ENCODE measurements around the gene RPTOR.

The RPTOR gene

GRCh38 chr17:80977172-80977571 lies 432.5 kb downstream of the RPTOR start:
- no peak for DNase-seq

GRCh38 chr17:80978499-80979497 lies 434.2 kb downstream of the RPTOR start:
- no peak for DNase-seq

- no peak for DNase-seq
These were observed 435.1 kb downstream of the RPTOR start for GRCh38 chr17:80979547-80980378.

- DNase-seq, result no peak
These were observed 435.9 kb downstream of the RPTOR start for GRCh38 chr17:80980397-80981061.

- DNase-seq, result no peak
These were observed 436.6 kb downstream of the RPTOR start for GRCh38 chr17:80981062-80981902.

GRCh38 chr17:80981929-80982425 lies 437.3 kb downstream of the RPTOR start:
- no peak for DNase-seq

GRCh38 chr17:80982426-80982974 lies 437.9 kb downstream of the RPTOR start:
- DNase-seq, result no peak

GRCh38 chr17:80983545-80983944 lies 438.9 kb downstream of the RPTOR start:
- no peak for DNase-seq

- no peak for DNase-seq
These were observed 440.1 kb downstream of the RPTOR start for GRCh38 chr17:80984749-80985148.

- no peak for DNase-seq
These were observed 441.4 kb downstream of the RPTOR start for GRCh38 chr17:80986046-80986445.

- no peak for DNase-seq
These were observed 442.3 kb downstream of the RPTOR start for GRCh38 chr17:80986816-80987475.

GRCh38 chr17:80987941-80988461 lies 443.4 kb downstream of the RPTOR start:
- no peak for DNase-seq

- DNase-seq, result no peak
These were observed 444.9 kb downstream of the RPTOR start for GRCh38 chr17:80989586-80989913.

- DNase-seq, result no peak
These were observed 446.4 kb downstream of the RPTOR start for GRCh38 chr17:80990921-80991644.

- peak; percentile 40 for DNase-seq
These were observed 447.0 kb downstream of the RPTOR start, which contains the start of gene CHMP6 for GRCh38 chr17:80991645-80992076. CHMP6 (plus strand) TSS chr17:80991841; CDS start chr17:80991919, 78 bp downstream.

GRCh38 chr17:80992077-80992947 lies 447.7 kb downstream of the RPTOR start:
- DNase-seq, result no peak

- no peak for DNase-seq
These were observed 448.4 kb downstream of the RPTOR start for GRCh38 chr17:80992948-80993624.

- no peak for DNase-seq
These were observed 450.5 kb downstream of the RPTOR start for GRCh38 chr17:80995131-80995530.

All from NCI-H2107 (cell line).